NB4 (cell line): ENCODE measurements around the gene ATXN1.

ENCODE experiments used
- DNase-seq: peaks from one replicate; pipeline ENCODE4 v3.0.0; 2010; ENCODE audit warnings: low read depth
- H3K4me3 ChIP-seq: one replicate; pipeline ENCODE4 v1.5.1; 2011; ENCODE audit warnings: mild to moderate bottlenecking, low read depth, low read length, moderate library complexity
- MYC ChIP-seq: IDR thresholded peaks from 2 replicates; pipeline ENCODE4 v1.6.1; 2011; ENCODE audit warnings: low read depth, low read length
- POLR2A ChIP-seq: IDR thresholded peaks from 2 replicates; pipeline ENCODE4 v1.6.1; 2011; ENCODE audit warnings: mild to moderate bottlenecking; ENCODE audit not compliant: insufficient read length; ENCODE audit errors: extremely low read depth
- TF ChIP-seq, protein P1 (sequence below): IDR thresholded peaks from 2 replicates; pipeline ENCODE4 v1.6.1; 2011; ENCODE audit warnings: low read depth, low read length
- TF ChIP-seq, protein P2 (sequence below): IDR thresholded peaks from one replicate; pipeline ENCODE4 v1.5.1; 2012; ENCODE audit warnings: low read depth, low read length

ATXN1 gene

GRCh38 chr6:16306334-16306733, 454.9 kb downstream of the ATXN1 start:
- TF ChIP-seq, protein P1, sequence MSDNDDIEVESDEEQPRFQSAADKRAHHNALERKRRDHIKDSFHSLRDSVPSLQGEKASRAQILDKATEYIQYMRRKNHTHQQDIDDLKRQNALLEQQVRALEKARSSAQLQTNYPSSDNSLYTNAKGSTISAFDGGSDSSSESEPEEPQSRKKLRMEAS: no peak
- TF ChIP-seq MYC: no peak
- TF ChIP-seq POLR2A: no peak
- TF ChIP-seq, protein P2, sequence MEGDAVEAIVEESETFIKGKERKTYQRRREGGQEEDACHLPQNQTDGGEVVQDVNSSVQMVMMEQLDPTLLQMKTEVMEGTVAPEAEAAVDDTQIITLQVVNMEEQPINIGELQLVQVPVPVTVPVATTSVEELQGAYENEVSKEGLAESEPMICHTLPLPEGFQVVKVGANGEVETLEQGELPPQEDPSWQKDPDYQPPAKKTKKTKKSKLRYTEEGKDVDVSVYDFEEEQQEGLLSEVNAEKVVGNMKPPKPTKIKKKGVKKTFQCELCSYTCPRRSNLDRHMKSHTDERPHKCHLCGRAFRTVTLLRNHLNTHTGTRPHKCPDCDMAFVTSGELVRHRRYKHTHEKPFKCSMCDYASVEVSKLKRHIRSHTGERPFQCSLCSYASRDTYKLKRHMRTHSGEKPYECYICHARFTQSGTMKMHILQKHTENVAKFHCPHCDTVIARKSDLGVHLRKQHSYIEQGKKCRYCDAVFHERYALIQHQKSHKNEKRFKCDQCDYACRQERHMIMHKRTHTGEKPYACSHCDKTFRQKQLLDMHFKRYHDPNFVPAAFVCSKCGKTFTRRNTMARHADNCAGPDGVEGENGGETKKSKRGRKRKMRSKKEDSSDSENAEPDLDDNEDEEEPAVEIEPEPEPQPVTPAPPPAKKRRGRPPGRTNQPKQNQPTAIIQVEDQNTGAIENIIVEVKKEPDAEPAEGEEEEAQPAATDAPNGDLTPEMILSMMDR: no peak
- H3K4me3 ChIP-seq: no peak overlapping the region
- no peak for DNase-seq

DNA sequence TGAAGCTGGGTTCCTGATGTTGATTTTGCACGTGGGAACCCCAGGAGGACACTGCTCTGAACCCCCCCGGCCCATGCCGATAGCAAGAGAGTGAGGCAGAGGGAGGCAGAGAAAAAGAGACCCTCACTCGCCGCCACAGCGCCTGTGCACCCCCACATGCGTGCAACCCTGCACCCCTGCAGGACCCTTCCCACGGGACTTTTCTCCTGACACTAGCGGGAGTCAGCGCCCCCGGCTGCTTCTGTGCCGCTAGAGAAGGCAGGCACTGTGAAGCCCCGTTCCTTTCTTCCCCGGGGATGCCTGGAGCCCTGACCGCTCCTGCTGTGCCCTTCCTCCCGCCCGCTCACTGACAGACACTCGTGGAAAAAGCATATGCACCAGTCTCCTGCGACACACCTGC, 455.5 kb downstream of the ATXN1 start:
- DNase-seq: peak; percentile 49
- no peak for TF ChIP-seq POLR2A
- H3K4me3 ChIP-seq: peak overlapping the region; percentile 13

- peak; percentile 97 for DNase-seq
- H3K4me3 ChIP-seq: peak overlapping the region; percentile 33
- TF ChIP-seq, protein P1: no peak; the same call in 1 of the 2 replicates
- TF ChIP-seq, protein P2: no peak
- TF ChIP-seq MYC: no peak
- no peak for TF ChIP-seq POLR2A
Observed at GRCh38 chr6:16305246-16305725, 456.0 kb downstream of the ATXN1 start.

GRCh38 chr6:16302721-16303552, 458.3 kb downstream of the ATXN1 start:
- TF ChIP-seq, protein P2: no peak
- TF ChIP-seq POLR2A: no peak
- no peak for TF ChIP-seq MYC
- TF ChIP-seq, protein P1: no peak
- no peak overlapping the region for H3K4me3 ChIP-seq
- peak; percentile 21 for DNase-seq

DNA sequence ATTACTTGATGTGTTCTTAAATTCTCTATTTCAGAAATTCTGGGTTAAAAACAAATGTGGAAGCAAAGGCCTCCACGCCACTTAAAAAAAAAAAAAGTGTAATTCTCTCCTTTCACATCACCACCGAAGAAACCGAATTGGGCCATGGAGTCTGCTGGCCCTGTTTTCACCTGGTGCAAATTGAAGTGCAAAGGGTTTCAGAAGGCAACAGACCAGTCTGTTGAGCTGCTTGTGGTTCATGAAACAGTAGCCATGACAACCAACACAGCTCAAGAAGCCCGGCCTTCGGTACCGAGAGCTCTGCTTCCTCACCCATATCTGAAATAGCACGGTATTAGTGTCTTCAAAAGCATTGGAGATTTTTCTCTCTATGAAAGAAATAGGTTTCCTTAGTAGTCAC, 459.7 kb downstream of the ATXN1 start:
- TF ChIP-seq, protein P1: no peak
- TF ChIP-seq MYC: no peak
- TF ChIP-seq, protein P2: no peak
- no peak for TF ChIP-seq POLR2A
- DNase-seq: no peak
- H3K4me3 ChIP-seq: no peak overlapping the region

GRCh38 chr6:16299861-16300260, 461.4 kb downstream of the ATXN1 start:
- H3K4me3 ChIP-seq: no peak overlapping the region
- no peak for DNase-seq
- TF ChIP-seq, protein P1: no peak
- TF ChIP-seq POLR2A (no peak), MYC (no peak)
- TF ChIP-seq, protein P2: no peak
